PFSK-1 (cell line): ENCODE data around the gene TSEN15.

ENCODE experiments used
- POLR2AphosphoS5 ChIP-seq: IDR thresholded peaks from 2 replicates; pipeline ENCODE4 v1.6.1; 2012; ENCODE audit warnings: low read depth, mild to moderate bottlenecking, control low read depth, low read length, moderate library complexity
- REST ChIP-seq, 2 experiments: IDR thresholded peaks; 2 replicates each; pipeline versions ENCODE4 v1.6.1 to v1.8.0; 2011 to 2012; ENCODE audit warnings: low read depth in 2 of 2, low read length in 2 of 2, control low read depth in 1 of 2, inconsistent platforms in 1 of 2, mild to moderate bottlenecking in 1 of 2, moderate library complexity in 1 of 2; ENCODE audit not compliant: insufficient read depth in 1 of 2
- SIN3A ChIP-seq: IDR thresholded peaks from 2 replicates; pipeline ENCODE4 v1.6.1; 2012; ENCODE audit warnings: mild to moderate bottlenecking, low read length, moderate library complexity, borderline replicate concordance; ENCODE audit not compliant: insufficient read depth
- TAF1 ChIP-seq: IDR thresholded peaks from 2 replicates; pipeline ENCODE4 v1.6.1; 2012; ENCODE audit warnings: low read length, control low read depth, borderline replicate concordance; ENCODE audit not compliant: insufficient read depth

GRCh38 chr1:184010788-184011187, 40.7 kb upstream of the TSEN15 start:
- TF ChIP-seq POLR2AphosphoS5 (no peak), REST (IDR thresholded peaks at IDR 0.05; ENCODE audit: insufficient read depth in 1 of 2, low read depth in 2 of 2, low read length in 2 of 2) (no peak), TAF1 (no peak), SIN3A (no peak)
